GM12865 (cell line): Measurements from ENCODE around the gene NTN1.

Experiments used
- DNase-seq: peaks from one replicate; pipeline ENCODE4 v3.0.0; 2010; ENCODE audit warnings: low read depth
- H3K4me3 ChIP-seq: 2 replicates; pipeline ENCODE4 v1.5.1; 2011; ENCODE audit warnings: mild to moderate bottlenecking, low read depth, low read length, control low read depth
- TF ChIP-seq, protein P1 (sequence below): IDR thresholded peaks from 2 replicates; pipeline ENCODE4 v1.5.1; 2011; ENCODE audit warnings: low read length, control low read depth, low read depth, inconsistent platforms; ENCODE audit not compliant: insufficient read depth; ENCODE audit errors: missing control alignments

NTN1 gene

DNA sequence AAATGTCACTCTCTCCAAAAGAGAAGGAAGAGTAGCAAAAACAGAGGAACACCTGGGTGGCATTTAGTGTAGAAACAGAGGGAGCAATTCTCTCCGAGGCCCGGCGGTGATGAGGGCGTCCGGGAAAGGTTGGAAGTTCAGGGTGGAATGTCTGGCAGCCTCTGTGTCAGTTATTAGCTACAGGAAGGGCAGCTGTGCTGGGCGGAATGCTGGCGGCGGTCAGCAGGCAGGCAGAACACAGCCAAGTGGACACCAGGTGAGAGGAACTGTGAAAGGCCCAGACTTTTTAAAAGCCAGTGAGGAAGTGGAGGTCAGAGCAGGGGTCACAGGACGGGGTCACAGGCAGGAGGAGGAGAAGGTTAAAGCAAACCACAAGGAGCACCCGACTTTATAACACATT, 238.1 kb downstream of the NTN1 start:
- no peak overlapping the region for H3K4me3 ChIP-seq

DNA sequence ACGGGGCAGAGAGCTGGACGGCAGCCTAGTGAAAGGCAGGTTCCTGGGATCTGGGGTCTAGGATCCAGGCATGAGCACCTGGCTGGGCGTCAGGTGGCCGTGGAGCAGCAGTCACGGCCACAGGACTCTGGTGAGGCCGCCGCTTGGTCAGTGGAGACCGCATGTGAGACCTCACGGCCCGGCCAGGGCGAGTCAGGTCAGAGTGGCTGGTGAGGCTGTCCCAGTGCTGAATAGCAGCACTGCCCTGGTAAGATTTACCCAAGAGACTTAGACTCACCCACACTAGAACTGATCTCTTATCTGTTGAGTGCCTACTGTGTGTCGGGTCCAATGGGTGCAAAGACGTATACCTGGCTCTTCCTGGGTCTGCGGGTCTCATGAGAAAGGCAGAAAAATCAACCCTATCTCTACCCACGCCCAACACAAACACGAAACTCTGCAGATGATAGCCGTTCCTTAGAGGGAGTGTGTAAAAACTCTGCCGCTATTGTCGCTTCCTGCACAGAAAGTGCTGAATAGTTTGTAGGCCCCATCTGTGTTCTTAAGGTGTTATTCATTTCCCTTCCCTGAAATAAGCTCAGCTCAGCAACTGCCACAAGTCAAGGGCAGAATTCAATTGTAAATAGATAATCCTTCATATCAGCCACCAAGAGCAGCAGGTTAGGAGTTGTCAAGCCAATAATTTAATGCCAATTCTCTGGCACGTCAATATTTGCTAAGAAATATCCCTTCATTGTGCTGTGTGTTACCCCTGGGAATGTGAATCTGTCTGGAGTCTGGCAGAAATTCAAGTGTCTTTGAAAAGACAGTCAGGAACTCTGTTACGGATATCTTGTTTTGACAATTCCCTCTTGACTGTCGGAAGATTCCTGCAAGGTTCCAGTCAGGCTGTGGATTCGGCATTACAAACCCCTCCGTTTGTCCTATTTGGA, 240.0 kb downstream of the NTN1 start:
- H3K4me3 ChIP-seq: no peak overlapping the region
- DNase-seq: no peak
- TF ChIP-seq, protein P1, sequence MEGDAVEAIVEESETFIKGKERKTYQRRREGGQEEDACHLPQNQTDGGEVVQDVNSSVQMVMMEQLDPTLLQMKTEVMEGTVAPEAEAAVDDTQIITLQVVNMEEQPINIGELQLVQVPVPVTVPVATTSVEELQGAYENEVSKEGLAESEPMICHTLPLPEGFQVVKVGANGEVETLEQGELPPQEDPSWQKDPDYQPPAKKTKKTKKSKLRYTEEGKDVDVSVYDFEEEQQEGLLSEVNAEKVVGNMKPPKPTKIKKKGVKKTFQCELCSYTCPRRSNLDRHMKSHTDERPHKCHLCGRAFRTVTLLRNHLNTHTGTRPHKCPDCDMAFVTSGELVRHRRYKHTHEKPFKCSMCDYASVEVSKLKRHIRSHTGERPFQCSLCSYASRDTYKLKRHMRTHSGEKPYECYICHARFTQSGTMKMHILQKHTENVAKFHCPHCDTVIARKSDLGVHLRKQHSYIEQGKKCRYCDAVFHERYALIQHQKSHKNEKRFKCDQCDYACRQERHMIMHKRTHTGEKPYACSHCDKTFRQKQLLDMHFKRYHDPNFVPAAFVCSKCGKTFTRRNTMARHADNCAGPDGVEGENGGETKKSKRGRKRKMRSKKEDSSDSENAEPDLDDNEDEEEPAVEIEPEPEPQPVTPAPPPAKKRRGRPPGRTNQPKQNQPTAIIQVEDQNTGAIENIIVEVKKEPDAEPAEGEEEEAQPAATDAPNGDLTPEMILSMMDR: no peak

More for the DNA sequence above, 238.1 kb downstream of the NTN1 start:
- DNase-seq: no peak
- TF ChIP-seq, protein P1: no peak

DNA sequence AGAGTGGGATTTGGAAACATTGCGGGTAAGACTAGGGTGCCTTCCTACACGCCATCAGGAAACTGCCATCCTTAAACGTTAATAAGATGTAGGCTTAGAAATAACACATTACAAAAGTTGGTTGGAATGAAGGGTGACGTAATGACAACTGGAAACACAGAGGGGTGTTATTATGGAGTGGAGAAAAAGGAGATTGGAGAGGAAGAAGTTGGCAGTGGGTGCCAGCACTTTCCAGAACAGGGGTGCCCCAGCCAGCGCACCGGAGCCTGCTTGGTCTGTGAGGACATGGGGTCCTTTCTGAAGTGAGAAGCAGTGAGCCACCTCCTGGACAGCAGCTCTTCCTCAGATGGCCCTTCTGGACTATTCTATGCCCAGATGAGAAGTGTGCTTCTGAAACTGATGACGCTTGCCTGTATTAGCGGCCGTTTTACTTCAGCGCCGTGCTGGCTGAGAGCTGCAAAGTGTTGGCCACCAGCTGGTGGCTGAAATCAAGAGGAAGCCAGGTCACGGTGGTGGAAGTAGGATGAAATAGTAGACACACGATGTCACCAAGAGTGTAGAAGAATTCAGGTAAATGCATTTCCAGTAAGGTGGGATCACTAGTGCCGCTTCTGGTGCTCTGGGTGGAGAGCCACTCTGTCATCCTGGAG, 244.8 kb downstream of the NTN1 start:
- TF ChIP-seq, protein P1: no peak
- H3K4me3 ChIP-seq: no peak overlapping the region
- DNase-seq: no peak

DNA sequence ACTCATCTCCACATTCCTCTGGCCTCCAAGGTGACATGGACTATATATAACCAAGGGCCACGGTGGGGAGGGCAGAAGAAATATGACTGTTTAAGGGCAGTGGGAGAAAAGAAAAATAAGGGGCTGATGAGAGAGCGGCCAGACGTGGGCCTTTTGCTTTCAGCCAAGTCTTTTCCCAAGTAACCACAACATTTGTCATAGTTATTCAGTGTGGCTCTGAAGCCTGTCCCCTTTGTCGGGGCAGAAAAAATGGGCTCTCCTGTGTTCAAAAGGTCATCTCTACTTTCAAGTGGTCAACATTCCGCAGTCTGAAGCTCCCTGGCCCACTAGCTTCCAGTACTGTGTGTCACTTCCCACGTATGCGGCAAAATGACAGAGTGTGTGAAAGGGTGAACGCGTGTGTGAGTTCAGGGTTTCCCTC, 245.4 kb downstream of the NTN1 start:
- H3K4me3 ChIP-seq: no peak overlapping the region
- DNase-seq: no peak
- TF ChIP-seq, protein P1: no peak

DNA sequence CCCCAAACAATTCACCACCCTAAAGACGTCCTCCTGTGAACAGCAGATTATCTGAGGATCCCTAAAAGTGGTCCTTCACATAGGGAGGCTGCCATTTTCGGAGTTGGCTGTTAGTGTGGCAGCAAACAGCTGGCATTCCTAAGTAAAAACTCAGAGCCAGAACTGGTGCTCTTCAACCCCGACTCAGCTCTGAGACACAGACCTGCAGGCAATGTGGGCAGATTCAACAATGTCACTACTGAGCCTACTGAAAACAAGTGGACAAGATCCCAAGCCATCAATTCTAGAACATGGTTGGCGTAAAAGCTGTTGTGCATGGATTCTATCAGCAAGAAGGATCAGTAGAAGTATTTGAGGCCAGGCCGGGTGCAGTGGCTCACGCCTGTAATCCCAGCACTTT, 247.2 kb downstream of the NTN1 start:
- H3K4me3 ChIP-seq: no peak overlapping the region
- TF ChIP-seq, protein P1: no peak
- no peak for DNase-seq

DNA sequence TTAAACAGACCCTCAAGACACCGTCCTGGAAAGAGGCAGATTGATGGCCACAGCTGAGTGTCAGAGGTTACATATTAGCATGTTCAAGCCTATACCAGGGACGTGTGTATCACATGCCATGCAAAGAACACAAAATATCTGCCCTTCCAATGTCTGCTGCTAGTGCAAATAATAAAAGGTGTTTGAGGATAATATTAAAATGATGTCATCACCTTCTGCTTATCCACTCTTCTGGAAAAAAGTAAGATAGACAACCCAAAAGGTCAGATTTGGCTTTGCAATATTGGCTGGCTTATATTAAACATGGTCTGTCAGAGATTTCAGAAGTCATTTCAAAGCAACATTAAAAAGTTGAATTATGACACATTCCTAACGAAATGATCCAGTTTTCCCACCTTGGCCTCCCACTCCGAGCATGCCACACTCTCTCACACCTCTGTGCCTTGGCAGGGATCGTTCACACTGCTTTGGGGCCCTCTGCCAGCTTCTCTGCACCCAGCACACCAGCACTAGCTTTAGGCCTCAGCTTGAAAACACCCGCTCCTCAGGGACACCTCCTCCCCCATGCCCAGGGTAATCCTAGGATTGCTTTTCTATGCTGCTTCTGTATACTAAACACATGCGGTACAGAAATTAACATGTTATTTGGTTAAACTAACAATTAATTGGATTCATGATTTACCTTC, 248.2 kb downstream of the NTN1 start:
- H3K4me3 ChIP-seq: no peak overlapping the region
- TF ChIP-seq, protein P1: no peak
- no peak for DNase-seq
